ENCODE measurements around the gene ZSCAN9. TPM values are rescaled to one million over a fixed set of nuclear protein-coding genes. Genes with fewer than 3 reads are reported as not detected.
A peak's percentile ranks its signal among the peaks of the same experiment; 100 is the strongest.

The ZSCAN9 gene
- total and polyA plus RNA-seq, 4 experiments from 2014 or later: 1.2 to 4.4 (median 3.4) TPM

- H3K27ac Mint-ChIP-seq: no peak overlapping the region
- H3K4me3 Mint-ChIP-seq: no peak overlapping the region
- ChIA-PET POLR2A (ENCODE audit: partially characterized antibody) (no interaction called here), CTCF (ENCODE audit: partially characterized antibody) (no interaction called here)
- intact Hi-C loops (cut with micrococcal nuclease): no loop called here
- DNase-seq: no peak
- Histone ChIP-seq H3K9me3 (ENCODE audit: control insufficient read depth in 1 of 2, low read length in 2 of 2) (no peaks in the 10 kb centered on the region), H3K27ac (ENCODE audit: low read depth, low read length) (no peak overlapping the region), H3K27me3 (ENCODE audit: insufficient read depth, low read length) (no peaks in the 10 kb centered on the region), H3K4me3 (ENCODE audit: low read length in 2 of 2) (no peak overlapping the region), H3K36me3 (ENCODE audit: insufficient read depth, low read length) (no peaks in the 10 kb centered on the region), H3K4me1 (ENCODE audit: insufficient read depth, low read length) (peaks cover 10% of the 10 kb centered on the region)
- peaks cover 0 to 13% (median 0%) of the 10 kb centered on the region in 8 donors for H3K9me3 Mint-ChIP-seq
- peaks cover under 1% of the 10 kb centered on the region in 2 donors for H3K36me3 Mint-ChIP-seq
- peaks cover 5 to 8% of the 10 kb centered on the region in 2 donors for H3K27me3 Mint-ChIP-seq
- H3K4me1 Mint-ChIP-seq: peaks cover 9 to 15% (median 12%) of the 10 kb centered on the region in 4 donors
Observed at GRCh38 chr6:28257042-28257441, 32.0 kb downstream of the ZSCAN9 start.

DNA sequence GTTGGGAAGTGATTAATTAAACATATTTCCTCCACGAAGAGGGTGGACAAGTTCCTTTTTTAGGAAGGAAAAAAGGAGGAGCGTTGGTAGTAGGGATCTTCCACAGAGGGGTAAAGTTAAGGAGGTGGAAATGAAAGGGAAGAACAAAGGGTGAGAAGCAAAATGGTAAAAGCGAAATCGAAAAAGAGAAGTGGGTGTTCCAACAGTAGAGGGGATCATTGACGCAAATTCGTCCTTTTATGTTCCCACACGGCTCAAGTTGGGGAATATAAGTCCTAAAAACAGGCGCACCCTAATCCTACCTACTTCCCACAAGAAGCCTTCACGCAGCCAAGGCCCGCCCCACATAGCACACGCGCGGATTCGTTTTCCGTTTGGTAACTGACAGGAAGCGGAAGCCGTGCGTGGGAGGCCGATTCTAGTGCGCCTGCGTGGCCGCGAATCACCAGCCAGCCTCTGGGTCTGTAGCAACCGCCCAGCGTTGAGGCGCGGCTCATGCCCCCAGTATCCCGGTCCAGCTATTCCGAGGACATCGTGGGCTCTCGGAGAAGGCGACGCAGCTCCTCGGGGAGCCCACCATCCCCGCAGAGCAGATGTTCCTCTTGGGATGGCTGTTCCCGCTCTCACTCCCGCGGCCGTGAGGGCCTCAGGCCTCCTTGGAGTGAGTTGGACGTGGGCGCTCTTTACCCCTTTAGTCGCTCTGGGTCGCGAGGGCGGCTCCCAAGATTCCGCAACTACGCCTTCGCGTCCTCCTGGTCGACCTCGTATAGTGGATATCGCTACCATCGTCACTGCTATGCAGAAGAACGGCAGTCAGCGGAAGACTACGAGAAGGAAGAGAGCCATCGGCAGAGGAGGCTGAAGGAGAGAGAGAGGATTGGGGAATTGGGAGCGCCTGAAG is 34.1 kb downstream of the ZSCAN9 start, which contains the start of gene NKAPL:
Gene NKAPL, plus strand, starts transcription at position 421 of the 901 bp plus-strand sequence. Its CDS starts 75 bp downstream, at position 496.
- ChIA-PET POLR2A (ENCODE audit: partially characterized antibody) (interaction anchor here (0.8 to 1.6 kb wide), 3 partner anchors 77 to 123 kb away, joined by 3 to 4 read pairs (median 3); partner anchors contain the start of gene ZSCAN31), CTCF (ENCODE audit: partially characterized antibody) (interaction anchor here (0.9 to 1.2 kb wide), 2 partner anchors 8 to 154 kb away, joined by 3 to 4 read pairs; partner anchors contain the start of gene ZSCAN26)
- Histone ChIP-seq H3K27me3 (ENCODE audit: insufficient read depth, low read length) (no peaks in the 10 kb centered on the region), H3K27ac (ENCODE audit: low read depth, low read length) (no peak within 1 kb of the TSS), H3K4me3 (ENCODE audit: low read length in 2 of 2) (no peak within 1 kb of the TSS), H3K4me1 (ENCODE audit: insufficient read depth, low read length) (no peaks in the 10 kb centered on the region), H3K9me3 (ENCODE audit: control insufficient read depth in 1 of 2, low read length in 2 of 2) (no peaks in the 10 kb centered on the region), H3K36me3 (ENCODE audit: insufficient read depth, low read length) (no peaks in the 10 kb centered on the region)
- H3K4me3 Mint-ChIP-seq: peak within 1 kb of the TSS; percentile 1 to 67 (median 47)
- peaks cover 0 to 13% (median 0%) of the 10 kb centered on the region in 8 donors for H3K9me3 Mint-ChIP-seq
- H3K27ac Mint-ChIP-seq: peak within 1 kb of the TSS in 2 of 7 donors; percentile 4 to 70
- H3K4me1 Mint-ChIP-seq: peaks cover 0 to 5% (median 3%) of the 10 kb centered on the region in 4 donors
- DNase-seq: peak in 3 of 5 donors; percentile 14 to 44 (median 34)
- no peaks in the 10 kb centered on the region for H3K36me3 Mint-ChIP-seq
- intact Hi-C loops (cut with micrococcal nuclease): no loop called here
- peaks cover 5 to 10% of the 10 kb centered on the region in 2 donors for H3K27me3 Mint-ChIP-seq

DNA sequence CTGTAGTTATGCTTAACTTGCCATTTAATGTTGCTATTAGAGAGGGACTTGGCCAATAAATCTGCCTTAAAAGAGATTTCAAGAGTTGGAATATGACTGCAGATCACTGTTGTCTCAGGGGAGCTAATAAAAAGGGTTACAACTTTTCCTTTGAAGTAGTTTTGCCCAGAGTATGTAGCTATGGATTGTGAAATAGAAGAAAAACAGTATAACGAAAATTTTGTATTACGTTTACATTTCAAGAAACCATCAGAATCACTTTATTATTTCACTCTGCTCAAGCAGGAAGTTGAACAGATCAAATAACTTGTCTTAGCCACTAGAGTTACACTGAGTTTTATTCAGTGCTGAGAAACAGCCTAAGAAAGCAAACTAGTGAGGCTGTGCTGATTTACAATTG is 38.8 kb downstream of the ZSCAN9 start:
- H3K27ac ChIP-seq (ENCODE audit: low read depth, low read length): no peak overlapping the region
- H3K9me3 ChIP-seq (ENCODE audit: control insufficient read depth in 1 of 2, low read length in 2 of 2): no peaks in the 10 kb centered on the region
- no peaks in the 10 kb centered on the region for H3K36me3 ChIP-seq (ENCODE audit: insufficient read depth, low read length)
- Mint-ChIP-seq H3K27ac (no peak overlapping the region), H3K36me3 (no peaks in the 10 kb centered on the region), H3K4me1 (peaks cover 0 to 7% (median 7%) of the 10 kb centered on the region in 4 donors), H3K27me3 (peaks cover 2 to 6% of the 10 kb centered on the region in 2 donors), H3K4me3 (no peak overlapping the region), H3K9me3 (peaks cover 0 to 9% (median 0%) of the 10 kb centered on the region in 8 donors)
- intact Hi-C loops (cut with micrococcal nuclease): no loop called here
- ChIA-PET CTCF (ENCODE audit: partially characterized antibody) (no interaction called here), POLR2A (ENCODE audit: partially characterized antibody) (interaction anchor here (6.4 kb wide), 1 partner anchor 12 kb away, joined by 111 read pairs; the partner anchor contains the start of gene ZKSCAN4)
- H3K4me1 ChIP-seq (ENCODE audit: insufficient read depth, low read length): peaks cover 18% of the 10 kb centered on the region
- H3K4me3 ChIP-seq (ENCODE audit: low read length in 2 of 2): no peak overlapping the region
- no peaks in the 10 kb centered on the region for H3K27me3 ChIP-seq (ENCODE audit: insufficient read depth, low read length)
- DNase-seq: no peak

DNA sequence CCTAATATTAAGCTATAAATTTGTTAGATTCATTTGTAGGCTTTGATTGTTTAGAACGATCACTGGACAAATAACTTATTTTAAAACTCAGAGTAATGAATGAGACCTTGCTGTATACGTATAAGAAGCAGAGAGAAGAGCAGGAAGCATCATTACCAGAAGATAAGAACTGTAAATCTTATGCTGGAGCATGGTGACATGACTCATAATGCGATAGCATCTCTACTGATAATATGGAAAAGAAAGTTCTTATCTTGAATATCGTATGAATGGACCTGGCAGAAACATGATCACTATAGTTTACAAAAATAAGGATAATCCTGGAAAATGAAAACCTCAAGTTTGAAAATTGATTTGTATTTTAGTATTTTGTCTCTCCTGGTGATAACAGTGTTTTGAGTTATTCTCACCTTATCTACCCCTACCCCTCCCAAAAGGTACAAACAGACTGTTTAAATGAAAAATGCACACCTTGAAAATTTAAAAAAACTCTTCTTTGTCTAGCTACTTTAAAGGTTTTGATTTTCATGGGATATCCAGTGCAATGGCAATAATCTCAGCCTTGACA is 39.8 kb downstream of the ZSCAN9 start:
- Histone ChIP-seq H3K4me1 (ENCODE audit: insufficient read depth, low read length) (peaks cover 18% of the 10 kb centered on the region), H3K27ac (ENCODE audit: low read depth, low read length) (no peak overlapping the region), H3K27me3 (ENCODE audit: insufficient read depth, low read length) (no peaks in the 10 kb centered on the region), H3K4me3 (ENCODE audit: low read length in 2 of 2) (no peak overlapping the region), H3K9me3 (ENCODE audit: control insufficient read depth in 1 of 2, low read length in 2 of 2) (no peaks in the 10 kb centered on the region), H3K36me3 (ENCODE audit: insufficient read depth, low read length) (no peaks in the 10 kb centered on the region)
- Mint-ChIP-seq H3K4me3 (peak overlapping the region in 1 of 8 donors; percentile 8), H3K27ac (no peak overlapping the region), H3K4me1 (peaks cover 0 to 9% (median 7%) of the 10 kb centered on the region in 4 donors), H3K9me3 (peaks cover 0 to 5% (median 0%) of the 10 kb centered on the region in 8 donors), H3K36me3 (peaks cover 0 to 2% of the 10 kb centered on the region in 2 donors), H3K27me3 (peaks cover 2 to 6% of the 10 kb centered on the region in 2 donors)
- intact Hi-C loops (cut with micrococcal nuclease): loop anchor here (5.0 kb wide), 1 partner anchor 123 kb away; the partner anchor contains the start of gene ZKSCAN8
- ChIA-PET POLR2A (ENCODE audit: partially characterized antibody) (interaction anchor here (2.5 to 6.4 kb wide), 2 partner anchors 13 to 17 kb away, joined by 7 to 111 read pairs; partner anchors contain the start of gene ZKSCAN4), CTCF (ENCODE audit: partially characterized antibody) (interaction anchor here (5.1 kb wide), 1 partner anchor 90 kb away, joined by 31 read pairs; no protein-coding TSS in a partner anchor)
- no peak for DNase-seq

DNA sequence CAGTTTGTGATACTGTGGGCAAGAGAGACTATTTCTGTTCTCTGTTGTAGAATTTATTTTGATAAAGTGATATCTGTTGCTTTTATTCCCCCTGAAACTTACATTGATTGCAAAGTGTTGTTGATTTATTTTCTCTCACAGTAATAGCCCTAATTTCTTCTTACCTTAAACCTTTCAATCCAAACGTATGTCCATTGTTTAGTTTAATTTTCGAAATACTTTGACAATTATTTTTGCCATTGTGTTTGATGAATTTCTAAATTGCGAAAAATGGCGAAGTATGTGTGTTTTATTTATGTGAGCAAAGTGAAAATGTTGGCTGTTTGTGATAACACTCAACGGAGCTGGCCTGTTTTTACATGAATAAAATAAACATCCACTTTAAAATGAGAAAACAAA is 41.5 kb downstream of the ZSCAN9 start:
- peaks cover 0 to 8% of the 10 kb centered on the region in 2 donors for H3K36me3 Mint-ChIP-seq
- no peaks in the 10 kb centered on the region for H3K9me3 Mint-ChIP-seq
- H3K27ac Mint-ChIP-seq: no peak overlapping the region
- Histone ChIP-seq H3K27ac (ENCODE audit: low read depth, low read length) (peak overlapping the region; percentile 70), H3K4me3 (ENCODE audit: low read length in 2 of 2) (peak overlapping the region; percentile 90 to 94), H3K4me1 (ENCODE audit: insufficient read depth, low read length) (peaks cover 18% of the 10 kb centered on the region), H3K27me3 (ENCODE audit: insufficient read depth, low read length) (no peaks in the 10 kb centered on the region), H3K9me3 (ENCODE audit: control insufficient read depth in 1 of 2, low read length in 2 of 2) (no peaks in the 10 kb centered on the region), H3K36me3 (ENCODE audit: insufficient read depth, low read length) (peaks cover under 1% of the 10 kb centered on the region)
- no peak overlapping the region for H3K4me3 Mint-ChIP-seq
- ChIA-PET CTCF (ENCODE audit: partially characterized antibody) (interaction anchor here (0.9 to 5.1 kb wide), 12 partner anchors 8 to 162 kb away, joined by 4 to 31 read pairs (median 4); partner anchors contain the start of genes NKAPL, ZKSCAN4, ZSCAN16 and ZSCAN31), POLR2A (ENCODE audit: partially characterized antibody) (interaction anchor here (0.8 to 6.4 kb wide), 25 partner anchors 11 to 1947 kb away, joined by 3 to 111 read pairs (median 4); partner anchors contain the start of genes PGBD1, TRIM27, ZKSCAN3 and ZKSCAN4)
- H3K4me1 Mint-ChIP-seq: peaks cover 4 to 15% (median 11%) of the 10 kb centered on the region in 4 donors
- peaks cover 0 to 3% of the 10 kb centered on the region in 2 donors for H3K27me3 Mint-ChIP-seq
- intact Hi-C loops (cut with micrococcal nuclease): loop anchor here (5.0 kb wide), 1 partner anchor 124 kb away; the partner anchor contains the start of gene ZKSCAN8
- DNase-seq: no peak

- H3K27ac Mint-ChIP-seq: no peak within 1 kb of the TSS
Observed at GRCh38 chr6:28266962-28267694, 42.1 kb downstream of the ZSCAN9 start, which contains the start of gene ZSCAN26. Gene ZSCAN26 (plus strand): TSS chr6:28267143. CDS start chr6:28271920, 4,777 bp downstream.

More at GRCh38 chr6:28266962-28267694, 42.1 kb downstream of the ZSCAN9 start, which contains the start of gene ZSCAN26:
- Mint-ChIP-seq H3K36me3 (peaks cover 5 to 12% of the 10 kb centered on the region in 2 donors), H3K27me3 (peaks cover 0 to under 1% of the 10 kb centered on the region in 2 donors), H3K4me1 (peaks cover 4 to 15% (median 11%) of the 10 kb centered on the region in 4 donors), H3K9me3 (no peaks in the 10 kb centered on the region), H3K4me3 (peak within 1 kb of the TSS in 1 of 8 donors; percentile 12)
- H3K27ac ChIP-seq (ENCODE audit: low read depth, low read length): peak within 1 kb of the TSS; percentile 70
- H3K27me3 ChIP-seq (ENCODE audit: insufficient read depth, low read length): no peaks in the 10 kb centered on the region
- CTCF ChIA-PET (ENCODE audit: partially characterized antibody): interaction anchor here (0.6 to 5.1 kb wide), 14 partner anchors 8 to 162 kb away, joined by 3 to 31 read pairs (median 4); partner anchors contain the start of genes NKAPL, ZKSCAN4, ZKSCAN8 and ZSCAN16
- intact Hi-C loops (cut with micrococcal nuclease): loop anchor here (1.0 to 5.0 kb wide), 6 partner anchors 15 to 187 kb away; partner anchors contain the start of genes ZKSCAN3, ZKSCAN4, ZKSCAN8 and ZNF165
- H3K36me3 ChIP-seq (ENCODE audit: insufficient read depth, low read length): peaks cover 6% of the 10 kb centered on the region
- H3K9me3 ChIP-seq (ENCODE audit: control insufficient read depth in 1 of 2, low read length in 2 of 2): no peaks in the 10 kb centered on the region
- H3K4me1 ChIP-seq (ENCODE audit: insufficient read depth, low read length): peaks cover 18% of the 10 kb centered on the region
- POLR2A ChIA-PET (ENCODE audit: partially characterized antibody): interaction anchor here (0.6 to 6.4 kb wide), 30 partner anchors 10 to 1947 kb away, joined by 3 to 111 read pairs (median 4); partner anchors contain the start of genes PGBD1, TRIM27, ZKSCAN3 and ZKSCAN4
- peak; percentile 86 to 90 (median 88) for DNase-seq
- peak within 1 kb of the TSS; percentile 90 to 94 for H3K4me3 ChIP-seq (ENCODE audit: low read length in 2 of 2)

Data from CD4-positive, alpha-beta memory T cell (primary cell).